Loucy (cell line): ENCODE results near the gene SORCS2.

Experiments used
- CTCF ChIP-seq: fragments of 200-600 bp; sonication (generic); conservative IDR thresholded peaks from 2 replicates; pipeline ENCODE4 v1.5.1; 2014; ENCODE audit warnings: mild to moderate bottlenecking, antibody characterized with exemption, low read length
- EZH2phosphoT487 ChIP-seq: fragments of 200-600 bp; IDR thresholded peaks from 2 replicates; pipeline ENCODE4 v1.6.1; 2018; ENCODE audit warnings: antibody characterized with exemption, mild to moderate bottlenecking, moderate library complexity, borderline replicate concordance

GRCh38 chr4:7790023-7790422 lies 597.7 kb downstream of the SORCS2 start:
- no peak for TF ChIP-seq CTCF
- TF ChIP-seq EZH2phosphoT487, result no peak
